Osteoblast (primary cell): ENCODE data around the gene AMN1. TPM values are rescaled to one million over a fixed set of nuclear protein-coding genes. Genes with fewer than 3 reads are reported as not detected.
"Not testable (repeated sequence)": the region's sequence is repeated elsewhere in the genome, so short reads cannot be mapped to it uniquely, and the experiment has no call there.

Experiments used
- DNase-seq: peaks from one replicate; pipeline ENCODE4 v3.0.0; 2011; ENCODE audit warnings: low spot score, mixed read lengths; ENCODE audit not compliant: insufficient read length; ENCODE audit errors: missing footprints
- H2AFZ ChIP-seq: 2 replicates; pipeline ENCODE4 v1.6.0; 2011; ENCODE audit warnings: mild to moderate bottlenecking, low read length
- H3K27ac ChIP-seq: 2 replicates; pipeline ENCODE4 v1.5.1; 2011; ENCODE audit warnings: mild to moderate bottlenecking, low read depth, low read length, moderate library complexity
- H3K27me3 ChIP-seq: 2 replicates; pipeline ENCODE4 v1.6.0; 2012; ENCODE audit warnings: mild to moderate bottlenecking, control low read depth, inconsistent platforms, low read length, moderate library complexity; ENCODE audit not compliant: insufficient read depth
- H3K36me3 ChIP-seq: 2 replicates; pipeline ENCODE4 v1.5.1; 2011; ENCODE audit warnings: mild to moderate bottlenecking, low read length, control low read depth, moderate library complexity; ENCODE audit not compliant: insufficient read depth
- H3K4me1 ChIP-seq: 2 replicates; pipeline ENCODE4 v1.5.1; 2011; ENCODE audit warnings: mild to moderate bottlenecking, low read length, control low read depth, moderate library complexity; ENCODE audit not compliant: insufficient read depth
- H3K4me2 ChIP-seq: 2 replicates; pipeline ENCODE4 v1.6.0; 2011; ENCODE audit warnings: mild to moderate bottlenecking, low read length; ENCODE audit not compliant: insufficient read depth
- H3K4me3 ChIP-seq: fragments of 200-600 bp; sonication (generic); 3 replicates; pipeline ENCODE4 v1.5.1; 2012; ENCODE audit warnings: mild to moderate bottlenecking, low read length, inconsistent platforms; ENCODE audit not compliant: insufficient read depth
- H3K79me2 ChIP-seq: 2 replicates; pipeline ENCODE4 v1.6.0; 2012; ENCODE audit warnings: mild to moderate bottlenecking, low read length, control low read depth, inconsistent platforms; ENCODE audit not compliant: insufficient read depth
- H3K9me3 ChIP-seq: 2 replicates; pipeline ENCODE4 v1.5.1; 2011; ENCODE audit warnings: low read depth, low read length, control low read depth
- H4K20me1 ChIP-seq: 2 replicates; pipeline ENCODE4 v1.6.0; 2012; ENCODE audit warnings: mild to moderate bottlenecking, low read length, control low read depth; ENCODE audit not compliant: insufficient read depth
- total RNA-seq: library from RNA; depleted of rRNA; stranded (reverse); fragments of >200 nt; gene quantifications from 2 replicates; pipeline ENCODE4 v1.2.3, GENCODE V29; 2012
- TF ChIP-seq, protein P1 (sequence below): IDR thresholded peaks from 2 replicates; pipeline ENCODE4 v1.5.1; 2011; ENCODE audit warnings: mild to moderate bottlenecking, low read depth, low read length, moderate library complexity; ENCODE audit errors: extremely low read depth

The AMN1 gene
- total RNA-seq, 1 donor = 5.4 TPM

DNA sequence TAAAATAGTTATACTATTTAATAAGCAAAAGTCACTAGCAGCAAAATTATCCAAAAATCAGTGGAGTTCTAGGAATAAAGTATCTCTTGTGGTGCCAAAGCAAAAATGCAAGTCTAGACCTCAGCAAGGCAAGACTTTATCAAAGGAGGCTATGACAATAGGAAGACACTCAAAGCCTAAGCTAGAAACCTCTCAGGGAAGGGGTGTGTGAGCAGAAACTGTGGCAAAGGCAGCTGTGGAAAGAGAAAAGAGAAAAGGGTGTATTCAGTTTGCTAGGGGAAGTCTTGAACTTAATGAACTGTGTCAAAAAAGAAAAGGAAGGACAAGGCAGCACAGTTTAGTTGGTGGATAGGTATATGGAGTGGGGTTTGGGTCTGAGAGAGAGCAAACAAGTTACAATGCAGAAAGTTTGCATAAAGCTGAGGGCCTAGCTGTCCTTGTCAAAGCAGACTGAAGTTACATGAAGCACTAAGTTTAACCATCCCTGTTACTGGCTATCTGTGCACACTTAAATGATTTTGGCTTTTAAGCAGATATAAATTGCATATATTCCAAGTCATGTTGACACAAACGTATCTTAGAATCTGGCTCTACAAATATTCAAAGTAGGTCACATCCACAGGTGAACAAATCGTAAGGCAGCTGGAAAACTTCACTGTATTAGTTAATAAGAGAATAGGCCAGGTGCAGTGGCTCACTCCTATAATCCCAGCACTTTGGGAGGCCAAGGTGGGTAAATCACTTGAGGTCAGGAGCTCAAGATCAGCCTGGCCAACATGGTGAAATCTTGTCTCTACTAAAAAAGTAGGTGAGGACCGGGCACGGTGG, 31.0 kb upstream of the AMN1 start:
- Histone ChIP-seq H3K9me3 (no peaks in the 10 kb centered on the region), H3K4me3 (no peak overlapping the region), H3K4me1 (no peaks in the 10 kb centered on the region), H2AFZ (no peak overlapping the region), H3K27ac (no peak overlapping the region), H4K20me1 (no peaks in the 10 kb centered on the region), H3K27me3 (no peaks in the 10 kb centered on the region), H3K36me3 (no peaks in the 10 kb centered on the region), H3K4me2 (no peak overlapping the region), H3K79me2 (no peaks in the 10 kb centered on the region)
- peak; percentile 21 for DNase-seq
- TF ChIP-seq, protein P1, sequence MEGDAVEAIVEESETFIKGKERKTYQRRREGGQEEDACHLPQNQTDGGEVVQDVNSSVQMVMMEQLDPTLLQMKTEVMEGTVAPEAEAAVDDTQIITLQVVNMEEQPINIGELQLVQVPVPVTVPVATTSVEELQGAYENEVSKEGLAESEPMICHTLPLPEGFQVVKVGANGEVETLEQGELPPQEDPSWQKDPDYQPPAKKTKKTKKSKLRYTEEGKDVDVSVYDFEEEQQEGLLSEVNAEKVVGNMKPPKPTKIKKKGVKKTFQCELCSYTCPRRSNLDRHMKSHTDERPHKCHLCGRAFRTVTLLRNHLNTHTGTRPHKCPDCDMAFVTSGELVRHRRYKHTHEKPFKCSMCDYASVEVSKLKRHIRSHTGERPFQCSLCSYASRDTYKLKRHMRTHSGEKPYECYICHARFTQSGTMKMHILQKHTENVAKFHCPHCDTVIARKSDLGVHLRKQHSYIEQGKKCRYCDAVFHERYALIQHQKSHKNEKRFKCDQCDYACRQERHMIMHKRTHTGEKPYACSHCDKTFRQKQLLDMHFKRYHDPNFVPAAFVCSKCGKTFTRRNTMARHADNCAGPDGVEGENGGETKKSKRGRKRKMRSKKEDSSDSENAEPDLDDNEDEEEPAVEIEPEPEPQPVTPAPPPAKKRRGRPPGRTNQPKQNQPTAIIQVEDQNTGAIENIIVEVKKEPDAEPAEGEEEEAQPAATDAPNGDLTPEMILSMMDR = no peak

DNA sequence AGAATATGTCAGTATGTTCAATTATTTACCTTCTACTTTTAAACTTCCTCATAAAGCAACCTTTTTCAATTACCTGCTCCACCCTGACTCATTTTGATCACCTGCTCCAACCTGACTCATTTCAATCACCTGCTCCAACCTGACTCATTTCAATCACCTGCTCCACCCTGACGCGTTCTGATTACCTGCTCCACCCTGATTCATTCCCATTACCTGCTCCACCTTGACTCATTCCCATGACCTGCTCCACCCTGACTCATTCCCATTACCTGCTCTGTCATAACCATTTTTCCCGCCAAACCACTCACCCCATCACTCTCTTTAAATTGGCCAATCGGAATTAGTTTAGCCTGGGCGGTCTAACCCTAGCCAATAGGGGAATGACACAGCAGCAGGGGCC, 29.5 kb upstream of the AMN1 start:
- not testable (repeated sequence) for H3K36me3 ChIP-seq, H3K79me2 ChIP-seq, H2AFZ ChIP-seq, H3K4me1 ChIP-seq, H3K27me3 ChIP-seq, H3K4me3 ChIP-seq, DNase-seq, H4K20me1 ChIP-seq, H3K9me3 ChIP-seq, H3K27ac ChIP-seq, H3K4me2 ChIP-seq

DNA sequence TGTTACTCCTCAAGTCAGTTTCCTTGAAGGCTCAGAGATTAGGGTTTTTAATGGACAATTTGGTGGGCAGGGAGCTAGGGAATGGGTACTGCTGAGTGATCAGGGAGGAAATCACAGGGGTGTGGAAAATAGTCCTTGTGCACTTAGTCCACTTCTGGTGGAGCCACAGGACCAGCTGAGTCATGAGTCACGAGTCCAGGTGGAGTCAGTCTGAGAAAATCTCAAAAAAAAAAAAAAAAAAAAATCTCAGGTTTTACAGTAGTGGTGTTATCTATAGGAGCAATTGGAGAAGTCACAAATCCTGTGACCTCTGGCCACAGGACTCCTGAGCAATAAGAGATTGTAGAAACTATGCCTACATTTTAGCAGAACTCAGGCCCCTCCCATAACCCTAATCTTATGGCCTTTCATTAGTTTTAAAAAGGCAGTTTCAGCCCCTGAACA, 28.2 kb upstream of the AMN1 start:
- Histone ChIP-seq H3K4me2 (no peak overlapping the region), H4K20me1 (no peaks in the 10 kb centered on the region), H3K36me3 (no peaks in the 10 kb centered on the region), H3K27me3 (no peaks in the 10 kb centered on the region), H3K4me1 (no peaks in the 10 kb centered on the region), H3K27ac (no peak overlapping the region), H3K79me2 (no peaks in the 10 kb centered on the region), H2AFZ (no peak overlapping the region), H3K9me3 (no peaks in the 10 kb centered on the region), H3K4me3 (no peak overlapping the region)
- TF ChIP-seq, protein P1 = no peak
- peak; percentile 22 for DNase-seq

DNA sequence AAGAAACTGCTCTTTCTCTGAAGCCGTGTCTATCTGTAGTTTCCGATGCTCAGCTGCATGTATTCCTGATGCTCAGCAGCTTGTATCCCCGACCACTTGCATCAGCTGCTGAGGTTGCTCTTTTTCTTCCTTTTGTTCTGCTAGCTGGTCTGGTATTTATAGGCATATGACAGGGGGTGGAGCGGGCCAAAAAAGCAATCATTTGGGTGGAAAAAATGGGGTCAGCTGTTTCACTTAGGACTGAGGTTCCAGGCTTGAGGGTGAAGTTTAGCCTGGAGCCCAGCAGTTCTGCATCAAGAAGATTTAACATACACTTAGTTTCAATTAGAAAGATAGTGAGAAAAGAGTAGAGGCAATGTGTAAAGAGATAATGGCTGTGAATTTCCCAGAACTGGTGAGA, 23.6 kb upstream of the AMN1 start:
- DNase-seq = peak; percentile 11
- Histone ChIP-seq H4K20me1 (no peaks in the 10 kb centered on the region), H3K4me2 (no peak overlapping the region), H3K4me3 (no peak overlapping the region), H3K27ac (no peak overlapping the region), H3K79me2 (no peaks in the 10 kb centered on the region), H3K4me1 (peaks cover 8% of the 10 kb centered on the region), H2AFZ (no peak overlapping the region), H3K36me3 (no peaks in the 10 kb centered on the region), H3K9me3 (no peaks in the 10 kb centered on the region), H3K27me3 (no peaks in the 10 kb centered on the region)
- TF ChIP-seq, protein P1 = no peak
